SK-N-SH treated with all-trans-retinoic acid at 6 μM for 48 hours (cell line): Measurements from ENCODE around the gene NDC80.

Source experiments
- ATAC-seq: fragments of 200-7000 bp; cut with Tn5 transposase; 3 replicates; pipeline ENCODE4 v1.9.1; 2020; ENCODE audit warnings: mild to moderate bottlenecking, moderate library complexity
- BACH2 ChIP-seq: fragments of 250-450 bp; sonication (Bioruptor Pico); IDR thresholded peaks from 2 replicates; pipeline ENCODE4 v1.9.0; 2021; ENCODE audit warnings: mild to moderate bottlenecking, borderline replicate concordance
- CREB5 ChIP-seq: fragments of 250-450 bp; sonication (Bioruptor Pico); IDR thresholded peaks from 2 replicates; pipeline ENCODE4 v1.5.1; 2020; ENCODE audit warnings: low read depth, mild to moderate bottlenecking, moderate library complexity
- CSDC2 ChIP-seq: fragments of 250-450 bp; sonication (Bioruptor Pico); IDR thresholded peaks from 2 replicates; pipeline ENCODE4 v1.5.0; 2020; ENCODE audit warnings: mild to moderate bottlenecking, moderate library complexity
- CSRNP3 ChIP-seq: fragments of 250-450 bp; sonication (Bioruptor Pico); IDR thresholded peaks from 2 replicates; pipeline ENCODE4 v1.5.1; 2021; ENCODE audit warnings: mild to moderate bottlenecking, moderate library complexity
- ESRRG ChIP-seq: fragments of 250-450 bp; sonication (Bioruptor Pico); IDR thresholded peaks from 2 replicates; pipeline ENCODE4 v1.6.1; 2021; ENCODE audit warnings: mild to moderate bottlenecking
- GLIS3 ChIP-seq: fragments of 250-450 bp; sonication (Bioruptor Pico); IDR thresholded peaks from 2 replicates; pipeline ENCODE4 v1.5.0; 2020; ENCODE audit warnings: mild to moderate bottlenecking, moderate library complexity
- ISL1 ChIP-seq: fragments of 250-450 bp; sonication (Bioruptor Pico); IDR thresholded peaks from 2 replicates; pipeline ENCODE4 v2.1.2; 2022; ENCODE audit warnings: mild to moderate bottlenecking, moderate library complexity
- OSR1 ChIP-seq: fragments of 250-450 bp; sonication (Bioruptor Pico); IDR thresholded peaks from 2 replicates; pipeline ENCODE4 v1.8.0; 2022; ENCODE audit warnings: moderate library complexity, mild to moderate bottlenecking, inconsistent platforms
- POU6F1 ChIP-seq: fragments of 250-450 bp; sonication (Bioruptor Pico); IDR thresholded peaks from 2 replicates; pipeline ENCODE4 v1.8.0; 2021; ENCODE audit warnings: low read depth, mild to moderate bottlenecking, moderate library complexity, borderline replicate concordance
- PPARA ChIP-seq: fragments of 250-450 bp; sonication (Bioruptor Pico); IDR thresholded peaks from 2 replicates; pipeline ENCODE4 v1.5.0; 2020; ENCODE audit warnings: mild to moderate bottlenecking, borderline replicate concordance
- RARB ChIP-seq: fragments of 250-450 bp; sonication (Bioruptor Pico); IDR thresholded peaks from 2 replicates; pipeline ENCODE4 v1.8.0; 2021; ENCODE audit warnings: mild to moderate bottlenecking, moderate library complexity
- TCF4 ChIP-seq: fragments of 250-450 bp; sonication (Bioruptor Pico); IDR thresholded peaks from 2 replicates; pipeline ENCODE4 v1.8.0; 2021; ENCODE audit warnings: mild to moderate bottlenecking, moderate library complexity, borderline replicate concordance
- TOX ChIP-seq: fragments of 250-450 bp; sonication (Bioruptor Pico); IDR thresholded peaks from 2 replicates; pipeline ENCODE4 v1.8.0; 2021; ENCODE audit warnings: mild to moderate bottlenecking, moderate library complexity, borderline replicate concordance
- ZC3H10 ChIP-seq: fragments of 250-450 bp; sonication (Bioruptor Pico); IDR thresholded peaks from 2 replicates; pipeline ENCODE4 v1.5.1; 2021; ENCODE audit warnings: mild to moderate bottlenecking, moderate library complexity
- ZFP3 ChIP-seq: fragments of 250-450 bp; sonication (Bioruptor Pico); IDR thresholded peaks from 2 replicates; pipeline ENCODE4 v1.5.0; 2020; ENCODE audit warnings: mild to moderate bottlenecking, moderate library complexity
- ZFP30 ChIP-seq: fragments of 450-650 bp; formaldehyde crosslinking; IDR thresholded peaks from 2 replicates; pipeline ENCODE4 v1.5.0; 2022; ENCODE audit warnings: mild to moderate bottlenecking, moderate library complexity
- ZNF565 ChIP-seq: fragments of 450-650 bp; formaldehyde crosslinking; conservative IDR thresholded peaks from 2 replicates; pipeline ENCODE4 v1.5.0; 2020; ENCODE audit warnings: low read depth, mild to moderate bottlenecking, moderate library complexity
- ZNF70 ChIP-seq: fragments of 450-650 bp; formaldehyde crosslinking; IDR thresholded peaks from 2 replicates; pipeline ENCODE4 v1.5.0; 2020; ENCODE audit warnings: mild to moderate bottlenecking, moderate library complexity
- ZNF8 ChIP-seq: fragments of 450-650 bp; formaldehyde crosslinking; IDR thresholded peaks from 2 replicates; pipeline ENCODE4 v1.5.0; 2020; ENCODE audit warnings: mild to moderate bottlenecking, moderate library complexity
- TF ChIP-seq, protein P1 (sequence below): fragments of 250-450 bp; sonication (Bioruptor Pico); IDR thresholded peaks from 2 replicates; pipeline ENCODE4 v1.8.0; 2020; ENCODE audit warnings: mild to moderate bottlenecking, moderate library complexity, borderline replicate concordance
- TF ChIP-seq, protein P2 (sequence below): fragments of 250-450 bp; sonication (Bioruptor Pico); IDR thresholded peaks from 2 replicates; pipeline ENCODE4 v1.5.0; 2020; ENCODE audit warnings: mild to moderate bottlenecking, moderate library complexity

The NDC80 gene

GRCh38 chr18:2554696-2555095 is 16.7 kb upstream of the NDC80 start:
- TF ChIP-seq CSDC2 (CRISPR knock-in tag) (no peak), CREB5 (no peak), ZNF565 (CRISPR knock-in tag) (no peak), ISL1 (CRISPR knock-in tag) (no peak), ZC3H10 (CRISPR knock-in tag) (no peak)
- TF ChIP-seq, protein P1, sequence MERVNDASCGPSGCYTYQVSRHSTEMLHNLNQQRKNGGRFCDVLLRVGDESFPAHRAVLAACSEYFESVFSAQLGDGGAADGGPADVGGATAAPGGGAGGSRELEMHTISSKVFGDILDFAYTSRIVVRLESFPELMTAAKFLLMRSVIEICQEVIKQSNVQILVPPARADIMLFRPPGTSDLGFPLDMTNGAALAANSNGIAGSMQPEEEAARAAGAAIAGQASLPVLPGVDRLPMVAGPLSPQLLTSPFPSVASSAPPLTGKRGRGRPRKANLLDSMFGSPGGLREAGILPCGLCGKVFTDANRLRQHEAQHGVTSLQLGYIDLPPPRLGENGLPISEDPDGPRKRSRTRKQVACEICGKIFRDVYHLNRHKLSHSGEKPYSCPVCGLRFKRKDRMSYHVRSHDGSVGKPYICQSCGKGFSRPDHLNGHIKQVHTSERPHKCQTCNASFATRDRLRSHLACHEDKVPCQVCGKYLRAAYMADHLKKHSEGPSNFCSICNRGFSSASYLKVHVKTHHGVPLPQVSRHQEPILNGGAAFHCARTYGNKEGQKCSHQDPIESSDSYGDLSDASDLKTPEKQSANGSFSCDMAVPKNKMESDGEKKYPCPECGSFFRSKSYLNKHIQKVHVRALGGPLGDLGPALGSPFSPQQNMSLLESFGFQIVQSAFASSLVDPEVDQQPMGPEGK = no peak

GRCh38 chr18:2555895-2556294 is 15.5 kb upstream of the NDC80 start:
- no peak for TF ChIP-seq ZNF70 (CRISPR knock-in tag)
- TF ChIP-seq, protein P1 = no peak
- no peak for TF ChIP-seq CSRNP3 (CRISPR knock-in tag)
- no peak for TF ChIP-seq ZFP3 (CRISPR knock-in tag)
- TF ChIP-seq TOX (CRISPR knock-in tag) = no peak
- TF ChIP-seq POU6F1 = no peak
- no peak for TF ChIP-seq CSDC2 (CRISPR knock-in tag)
- no peak for TF ChIP-seq ESRRG (CRISPR knock-in tag)
- TF ChIP-seq RARB (CRISPR knock-in tag) = no peak
- no peak for TF ChIP-seq GLIS3 (CRISPR knock-in tag)
- TF ChIP-seq PPARA (CRISPR knock-in tag) = no peak
- TF ChIP-seq CREB5 = no peak
- TF ChIP-seq BACH2 (CRISPR knock-in tag) = no peak
- TF ChIP-seq OSR1 (CRISPR knock-in tag) = no peak
- TF ChIP-seq ZFP30 (CRISPR knock-in tag) = no peak
- TF ChIP-seq, all 23 proteins: peak for 0
- no peak for ATAC-seq

More at GRCh38 chr18:2554696-2555095, 16.7 kb upstream of the NDC80 start:
- no peak for ATAC-seq

- ATAC-seq = no peak
- no peak for TF ChIP-seq CSRNP3 (CRISPR knock-in tag)
- no peak for TF ChIP-seq POU6F1
- TF ChIP-seq TCF4 (CRISPR knock-in tag) = no peak
- TF ChIP-seq ISL1 (CRISPR knock-in tag) = no peak
- no peak for TF ChIP-seq ZNF8 (CRISPR knock-in tag)
- no peak for TF ChIP-seq TOX (CRISPR knock-in tag)
- TF ChIP-seq PPARA (CRISPR knock-in tag) = no peak
- no peak for TF ChIP-seq ZNF70 (CRISPR knock-in tag)
- TF ChIP-seq ZNF565 (CRISPR knock-in tag) = no peak
- TF ChIP-seq, protein P2, sequence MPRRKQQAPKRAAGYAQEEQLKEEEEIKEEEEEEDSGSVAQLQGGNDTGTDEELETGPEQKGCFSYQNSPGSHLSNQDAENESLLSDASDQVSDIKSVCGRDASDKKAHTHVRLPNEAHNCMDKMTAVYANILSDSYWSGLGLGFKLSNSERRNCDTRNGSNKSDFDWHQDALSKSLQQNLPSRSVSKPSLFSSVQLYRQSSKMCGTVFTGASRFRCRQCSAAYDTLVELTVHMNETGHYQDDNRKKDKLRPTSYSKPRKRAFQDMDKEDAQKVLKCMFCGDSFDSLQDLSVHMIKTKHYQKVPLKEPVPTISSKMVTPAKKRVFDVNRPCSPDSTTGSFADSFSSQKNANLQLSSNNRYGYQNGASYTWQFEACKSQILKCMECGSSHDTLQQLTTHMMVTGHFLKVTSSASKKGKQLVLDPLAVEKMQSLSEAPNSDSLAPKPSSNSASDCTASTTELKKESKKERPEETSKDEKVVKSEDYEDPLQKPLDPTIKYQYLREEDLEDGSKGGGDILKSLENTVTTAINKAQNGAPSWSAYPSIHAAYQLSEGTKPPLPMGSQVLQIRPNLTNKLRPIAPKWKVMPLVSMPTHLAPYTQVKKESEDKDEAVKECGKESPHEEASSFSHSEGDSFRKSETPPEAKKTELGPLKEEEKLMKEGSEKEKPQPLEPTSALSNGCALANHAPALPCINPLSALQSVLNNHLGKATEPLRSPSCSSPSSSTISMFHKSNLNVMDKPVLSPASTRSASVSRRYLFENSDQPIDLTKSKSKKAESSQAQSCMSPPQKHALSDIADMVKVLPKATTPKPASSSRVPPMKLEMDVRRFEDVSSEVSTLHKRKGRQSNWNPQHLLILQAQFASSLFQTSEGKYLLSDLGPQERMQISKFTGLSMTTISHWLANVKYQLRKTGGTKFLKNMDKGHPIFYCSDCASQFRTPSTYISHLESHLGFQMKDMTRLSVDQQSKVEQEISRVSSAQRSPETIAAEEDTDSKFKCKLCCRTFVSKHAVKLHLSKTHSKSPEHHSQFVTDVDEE (CRISPR knock-in tag) = no peak
- TF ChIP-seq ZFP3 (CRISPR knock-in tag) = no peak
These were observed 13.8 kb upstream of the NDC80 start for GRCh38 chr18:2557536-2557935.
